ENCODE data around the gene SLC7A9. TPM values are rescaled to one million over a fixed set of nuclear protein-coding genes. Genes with fewer than 3 reads are reported as not detected.

Gene SLC7A9
- total RNA-seq, result 0.18 and 0.49 TPM in 2 replicates

GRCh38 chr19:32869369-32869965, at the start of gene SLC7A9:
Gene SLC7A9 (minus strand): TSS chr19:32869767. CDS start chr19:32868534, 1,233 bp downstream.
- DNase-seq (ENCODE audit: low spot score), result no peak
- intact Hi-C loops (cut with micrococcal nuclease), result no loop called here
- Mint-ChIP-seq H3K4me3 (no peak within 1 kb of the TSS), H3K27me3 (ENCODE audit: insufficient read depth) (no peaks in the 10 kb centered on the region), H3K27ac (no peak within 1 kb of the TSS), H3K36me3 (ENCODE audit: low read depth) (no peaks in the 10 kb centered on the region), H3K4me1 (ENCODE audit: low read depth) (no peaks in the 10 kb centered on the region), H3K9me3 (no peaks in the 10 kb centered on the region)

DNA sequence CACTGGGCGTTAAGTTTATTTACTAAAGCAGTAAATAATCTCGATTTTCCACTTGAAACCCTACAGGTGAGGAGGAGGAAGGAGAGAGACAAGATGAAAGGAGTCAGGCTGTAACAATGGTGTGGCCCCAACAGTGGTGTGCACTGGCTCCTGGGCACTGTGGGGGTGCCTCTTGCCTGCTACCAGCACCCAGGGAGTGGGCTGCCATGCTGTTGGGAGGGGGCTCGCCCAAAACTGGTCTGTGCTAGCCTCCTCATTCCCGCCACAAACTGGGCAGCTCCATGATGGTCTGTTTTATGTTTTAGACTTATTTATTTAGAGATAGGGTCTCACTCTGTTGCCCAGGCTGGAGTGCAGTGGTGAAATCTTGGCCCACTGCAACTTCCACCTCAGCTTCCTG, 49.8 kb upstream of the SLC7A9 start:
- H3K36me3 Mint-ChIP-seq (ENCODE audit: low read depth), result peaks cover 2% of the 10 kb centered on the region
- H3K27ac Mint-ChIP-seq, result no peak overlapping the region
- H3K4me1 Mint-ChIP-seq (ENCODE audit: low read depth), result peaks cover 5% of the 10 kb centered on the region
- intact Hi-C loops (cut with micrococcal nuclease), result no loop called here
- no peaks in the 10 kb centered on the region for H3K27me3 Mint-ChIP-seq (ENCODE audit: insufficient read depth)
- DNase-seq (ENCODE audit: low spot score), result no peak
- no peak overlapping the region for H3K4me3 Mint-ChIP-seq
- H3K9me3 Mint-ChIP-seq, result no peaks in the 10 kb centered on the region

DNA sequence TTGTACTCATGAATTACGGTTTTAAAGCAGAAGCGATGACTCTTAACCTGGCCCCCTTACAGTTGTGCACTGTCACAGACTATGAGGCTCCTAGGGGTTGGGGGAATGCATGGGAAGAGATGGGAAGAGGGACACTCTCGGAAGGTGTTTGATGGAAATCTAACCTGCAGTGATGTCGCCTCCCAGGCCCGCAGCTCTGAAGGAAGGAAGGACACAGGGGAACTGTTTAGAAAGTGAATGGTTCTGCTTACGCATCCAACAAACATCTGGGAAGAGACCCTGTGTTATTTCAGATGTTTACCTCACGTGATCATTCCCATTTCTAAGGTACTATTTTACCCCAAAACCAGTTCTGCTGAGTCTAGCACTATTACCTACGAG, 48.0 kb upstream of the SLC7A9 start:
- Mint-ChIP-seq H3K36me3 (ENCODE audit: low read depth) (peaks cover 2% of the 10 kb centered on the region), H3K9me3 (no peaks in the 10 kb centered on the region), H3K27ac (no peak overlapping the region), H3K4me3 (no peak overlapping the region), H3K27me3 (ENCODE audit: insufficient read depth) (no peaks in the 10 kb centered on the region), H3K4me1 (ENCODE audit: low read depth) (peaks cover 5% of the 10 kb centered on the region)
- no peak for DNase-seq (ENCODE audit: low spot score)
- intact Hi-C loops (cut with micrococcal nuclease), result no loop called here

GRCh38 chr19:32916969-32917615, 47.5 kb upstream of the SLC7A9 start:
- intact Hi-C loops (cut with micrococcal nuclease), result no loop called here
- no peaks in the 10 kb centered on the region for H3K9me3 Mint-ChIP-seq
- no peaks in the 10 kb centered on the region for H3K27me3 Mint-ChIP-seq (ENCODE audit: insufficient read depth)
- H3K4me3 Mint-ChIP-seq, result no peak overlapping the region
- H3K4me1 Mint-ChIP-seq (ENCODE audit: low read depth), result peaks cover 4% of the 10 kb centered on the region
- DNase-seq (ENCODE audit: low spot score), result no peak
- H3K27ac Mint-ChIP-seq, result no peak overlapping the region
- peaks cover 2% of the 10 kb centered on the region for H3K36me3 Mint-ChIP-seq (ENCODE audit: low read depth)

DNA sequence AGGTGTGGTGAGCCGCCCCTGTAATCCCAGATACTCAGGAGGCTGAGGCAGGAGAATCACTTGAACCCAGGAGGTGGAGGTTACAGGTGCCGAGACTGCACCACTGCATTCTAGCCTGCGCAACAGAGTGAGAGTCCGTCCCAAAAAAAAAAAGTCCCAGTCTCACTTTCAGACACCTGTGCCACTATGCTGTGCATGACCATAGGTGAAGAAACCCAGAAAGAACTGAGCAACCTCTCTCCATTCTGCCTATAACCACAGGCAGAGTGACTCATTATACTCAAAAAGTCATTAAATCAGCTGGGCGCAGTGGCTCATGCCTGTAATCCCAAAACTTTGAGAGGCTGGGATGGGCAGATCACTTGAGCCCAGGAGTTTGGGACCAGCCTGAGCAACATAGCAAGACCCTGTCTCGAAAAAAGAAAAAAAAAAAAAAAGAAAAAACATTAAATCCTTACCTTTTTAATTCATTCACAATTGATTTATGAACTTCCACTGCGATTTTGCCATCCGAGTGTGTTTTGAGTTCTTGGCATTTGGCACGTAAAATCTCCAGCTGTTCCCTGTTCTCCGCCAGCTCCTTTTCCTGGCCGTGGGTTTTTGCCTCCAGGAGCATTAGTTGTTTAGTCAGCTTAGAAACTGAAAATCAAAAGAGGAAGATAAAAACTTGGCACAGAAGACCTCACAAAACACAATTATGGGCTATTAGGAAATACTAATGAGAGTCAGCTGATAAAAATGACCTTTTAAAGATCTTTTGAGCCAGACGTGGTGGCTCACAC, 45.5 kb upstream of the SLC7A9 start:
- Mint-ChIP-seq H3K27me3 (ENCODE audit: insufficient read depth) (no peaks in the 10 kb centered on the region), H3K27ac (no peak overlapping the region), H3K4me1 (ENCODE audit: low read depth) (no peaks in the 10 kb centered on the region), H3K4me3 (no peak overlapping the region), H3K36me3 (ENCODE audit: low read depth) (no peaks in the 10 kb centered on the region), H3K9me3 (no peaks in the 10 kb centered on the region)
- intact Hi-C loops (cut with micrococcal nuclease), result no loop called here
- DNase-seq (ENCODE audit: low spot score), result no peak

DNA sequence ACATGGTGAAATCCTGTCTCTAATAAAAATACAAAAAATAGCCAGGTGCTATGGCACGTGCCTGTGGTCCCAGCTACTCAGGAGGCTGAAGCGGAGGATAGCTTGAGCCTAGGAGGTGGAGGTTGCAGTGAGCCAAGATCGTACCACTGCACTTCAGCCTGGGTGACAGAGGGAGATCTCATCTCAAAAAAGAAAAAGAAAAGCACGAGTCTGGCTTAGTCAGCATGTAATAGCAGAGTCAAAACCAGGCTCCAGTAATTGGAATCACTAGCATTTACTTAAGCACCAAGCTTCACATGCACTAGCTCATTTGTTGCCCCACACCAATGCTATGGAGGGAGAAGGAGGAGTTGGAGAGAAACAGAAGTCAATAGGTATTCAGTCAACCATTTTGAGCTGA, 41.9 kb upstream of the SLC7A9 start:
- Mint-ChIP-seq H3K4me1 (ENCODE audit: low read depth) (no peaks in the 10 kb centered on the region), H3K27ac (no peak overlapping the region), H3K36me3 (ENCODE audit: low read depth) (no peaks in the 10 kb centered on the region), H3K4me3 (no peak overlapping the region), H3K27me3 (ENCODE audit: insufficient read depth) (no peaks in the 10 kb centered on the region), H3K9me3 (no peaks in the 10 kb centered on the region)
- intact Hi-C loops (cut with micrococcal nuclease), result no loop called here
- no peak for DNase-seq (ENCODE audit: low spot score)

DNA sequence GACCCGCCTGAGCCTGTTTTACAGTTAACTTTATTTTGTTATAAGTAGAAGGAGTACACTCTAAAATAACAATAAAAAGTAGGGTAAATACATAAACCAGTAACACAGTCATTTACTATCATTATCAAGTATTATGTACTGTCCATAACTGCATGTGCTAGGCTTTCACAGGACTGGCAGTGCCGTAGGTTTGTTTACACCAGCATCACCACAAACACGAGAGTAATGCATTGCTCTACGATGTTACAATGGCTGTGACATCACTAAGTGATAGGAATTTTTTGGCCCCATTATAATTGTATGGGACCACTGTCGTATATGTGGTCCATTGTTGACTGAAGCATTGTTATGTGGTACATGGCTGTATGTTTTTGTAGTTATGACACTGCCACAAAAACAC, 41.3 kb upstream of the SLC7A9 start:
- intact Hi-C loops (cut with micrococcal nuclease), result no loop called here
- Mint-ChIP-seq H3K27me3 (ENCODE audit: insufficient read depth) (no peaks in the 10 kb centered on the region), H3K36me3 (ENCODE audit: low read depth) (no peaks in the 10 kb centered on the region), H3K27ac (no peak overlapping the region), H3K4me3 (no peak overlapping the region), H3K9me3 (no peaks in the 10 kb centered on the region), H3K4me1 (ENCODE audit: low read depth) (no peaks in the 10 kb centered on the region)
- no peak for DNase-seq (ENCODE audit: low spot score)

- no peak overlapping the region for H3K4me3 Mint-ChIP-seq
- no peak overlapping the region for H3K27ac Mint-ChIP-seq
- no peaks in the 10 kb centered on the region for H3K9me3 Mint-ChIP-seq
- DNase-seq (ENCODE audit: low spot score), result no peak
- intact Hi-C loops (cut with micrococcal nuclease), result no loop called here
- H3K4me1 Mint-ChIP-seq (ENCODE audit: low read depth), result no peaks in the 10 kb centered on the region
- no peaks in the 10 kb centered on the region for H3K27me3 Mint-ChIP-seq (ENCODE audit: insufficient read depth)
- no peaks in the 10 kb centered on the region for H3K36me3 Mint-ChIP-seq (ENCODE audit: low read depth)
Measured at GRCh38 chr19:32910094-32910493, 40.5 kb upstream of the SLC7A9 start.

DNA sequence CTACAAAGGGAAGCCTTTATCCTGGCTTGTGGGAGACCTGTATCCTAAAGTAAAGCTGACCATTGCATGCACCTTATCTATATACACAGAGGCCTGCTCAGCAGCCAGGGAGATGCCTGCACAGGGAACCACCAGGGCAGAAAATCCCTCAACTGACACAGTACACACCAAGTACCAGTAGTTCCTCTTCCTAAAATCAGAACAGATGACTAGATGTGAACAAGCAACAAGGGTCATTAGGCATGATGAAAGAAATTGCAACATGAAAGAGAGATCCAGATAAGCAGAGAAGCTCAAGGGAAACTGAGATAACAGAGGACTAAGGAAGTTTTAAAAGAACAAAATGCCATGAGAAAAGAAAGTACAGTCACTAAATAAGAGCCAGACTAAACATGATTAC, 39.7 kb upstream of the SLC7A9 start:
- Mint-ChIP-seq H3K4me3 (no peak overlapping the region), H3K27me3 (ENCODE audit: insufficient read depth) (no peaks in the 10 kb centered on the region), H3K4me1 (ENCODE audit: low read depth) (no peaks in the 10 kb centered on the region), H3K9me3 (no peaks in the 10 kb centered on the region), H3K27ac (no peak overlapping the region), H3K36me3 (ENCODE audit: low read depth) (no peaks in the 10 kb centered on the region)
- DNase-seq (ENCODE audit: low spot score), result no peak
- intact Hi-C loops (cut with micrococcal nuclease), result no loop called here

- no peaks in the 10 kb centered on the region for H3K9me3 Mint-ChIP-seq
- H3K27ac Mint-ChIP-seq, result no peak overlapping the region
- H3K4me3 Mint-ChIP-seq, result no peak overlapping the region
Measured at GRCh38 chr19:32908641-32909190, 39.1 kb upstream of the SLC7A9 start.

GRCh38 chr19:32902448-32902847, 32.9 kb upstream of the SLC7A9 start:
- no peak overlapping the region for H3K27ac Mint-ChIP-seq
- H3K4me3 Mint-ChIP-seq, result no peak overlapping the region
- H3K27me3 Mint-ChIP-seq (ENCODE audit: insufficient read depth), result no peaks in the 10 kb centered on the region
- no peaks in the 10 kb centered on the region for H3K9me3 Mint-ChIP-seq
- intact Hi-C loops (cut with micrococcal nuclease), result no loop called here
- DNase-seq (ENCODE audit: low spot score), result no peak
- peaks cover 1% of the 10 kb centered on the region for H3K36me3 Mint-ChIP-seq (ENCODE audit: low read depth)
- H3K4me1 Mint-ChIP-seq (ENCODE audit: low read depth), result no peaks in the 10 kb centered on the region

More at GRCh38 chr19:32908641-32909190, 39.1 kb upstream of the SLC7A9 start:
- Mint-ChIP-seq H3K27me3 (ENCODE audit: insufficient read depth) (no peaks in the 10 kb centered on the region), H3K36me3 (ENCODE audit: low read depth) (no peaks in the 10 kb centered on the region), H3K4me1 (ENCODE audit: low read depth) (no peaks in the 10 kb centered on the region)
- no peak for DNase-seq (ENCODE audit: low spot score)
- intact Hi-C loops (cut with micrococcal nuclease), result no loop called here

DNA sequence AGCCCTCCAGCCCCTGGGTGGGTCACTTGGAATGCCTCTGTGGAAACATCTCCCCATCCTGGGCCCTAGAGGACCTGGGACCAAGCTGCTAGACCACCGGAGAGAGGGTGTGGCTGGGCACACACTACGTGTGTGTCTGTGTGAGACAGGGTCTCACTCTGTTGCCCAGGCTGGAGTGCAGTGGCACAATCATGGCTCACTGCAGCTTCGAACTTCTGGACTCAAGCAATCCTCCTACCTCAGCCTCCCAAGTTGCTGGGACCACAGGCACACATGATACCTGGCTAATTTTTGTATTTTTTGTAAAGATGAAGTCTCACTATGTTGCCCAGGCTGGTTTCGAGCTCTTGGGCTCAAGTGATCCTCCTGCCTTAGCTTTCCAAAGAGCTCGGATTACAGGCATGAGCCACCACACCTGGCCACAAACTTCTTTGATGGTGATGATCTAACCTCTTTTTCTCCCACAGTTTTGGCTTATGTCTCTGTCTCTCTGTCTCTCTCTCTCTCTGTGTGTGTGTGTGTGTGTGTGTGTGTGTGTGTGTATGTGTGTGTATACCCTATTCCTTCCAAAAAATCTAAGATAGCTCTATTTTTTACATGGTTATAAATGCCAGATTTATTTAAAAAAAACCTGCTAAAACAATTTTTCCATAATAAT, 32.1 kb upstream of the SLC7A9 start:
- Mint-ChIP-seq H3K9me3 (no peaks in the 10 kb centered on the region), H3K27me3 (ENCODE audit: insufficient read depth) (no peaks in the 10 kb centered on the region), H3K36me3 (ENCODE audit: low read depth) (peaks cover 1% of the 10 kb centered on the region), H3K27ac (no peak overlapping the region), H3K4me3 (no peak overlapping the region), H3K4me1 (ENCODE audit: low read depth) (no peaks in the 10 kb centered on the region)
- intact Hi-C loops (cut with micrococcal nuclease), result no loop called here
- no peak for DNase-seq (ENCODE audit: low spot score)

Data from activated T-helper 1 cell treated with anti-CD3 and anti-CD28 coated beads, Interleukin-12 subunit alpha, Interleukin-12 subunit beta, Interleukin-2, Interleukin-4 antibody, amounts not matched to agents 30 ng/mL and 10 ng/mL and 1 ng/mL, durations not matched to agents 14 hours and 24 hours and 36 hours (primary cell).